ENCODE measurements around the gene NPPC.

GRCh38 chr2:231960810-231961348 is 34.7 kb upstream of the NPPC start:
- TF ChIP-seq POLR2A (IDR thresholded peaks at IDR 0.05; ENCODE audit: control extremely low read depth in 1 of 2, low read depth in 2 of 2, low read length in 2 of 2) (no peak), JUND (IDR thresholded peaks at IDR 0.05; ENCODE audit: low read length) (no peak)

Data from H1 (cell line).